Measurements from ENCODE around the gene GZF1. TPM values are rescaled to one million over a fixed set of nuclear protein-coding genes. Genes with fewer than 3 reads are reported as not detected.

Gene GZF1
- total and polyA plus RNA-seq, 4 experiments from 2014 or later, result 2.6 to 14.1 (median 8.2) TPM

DNA sequence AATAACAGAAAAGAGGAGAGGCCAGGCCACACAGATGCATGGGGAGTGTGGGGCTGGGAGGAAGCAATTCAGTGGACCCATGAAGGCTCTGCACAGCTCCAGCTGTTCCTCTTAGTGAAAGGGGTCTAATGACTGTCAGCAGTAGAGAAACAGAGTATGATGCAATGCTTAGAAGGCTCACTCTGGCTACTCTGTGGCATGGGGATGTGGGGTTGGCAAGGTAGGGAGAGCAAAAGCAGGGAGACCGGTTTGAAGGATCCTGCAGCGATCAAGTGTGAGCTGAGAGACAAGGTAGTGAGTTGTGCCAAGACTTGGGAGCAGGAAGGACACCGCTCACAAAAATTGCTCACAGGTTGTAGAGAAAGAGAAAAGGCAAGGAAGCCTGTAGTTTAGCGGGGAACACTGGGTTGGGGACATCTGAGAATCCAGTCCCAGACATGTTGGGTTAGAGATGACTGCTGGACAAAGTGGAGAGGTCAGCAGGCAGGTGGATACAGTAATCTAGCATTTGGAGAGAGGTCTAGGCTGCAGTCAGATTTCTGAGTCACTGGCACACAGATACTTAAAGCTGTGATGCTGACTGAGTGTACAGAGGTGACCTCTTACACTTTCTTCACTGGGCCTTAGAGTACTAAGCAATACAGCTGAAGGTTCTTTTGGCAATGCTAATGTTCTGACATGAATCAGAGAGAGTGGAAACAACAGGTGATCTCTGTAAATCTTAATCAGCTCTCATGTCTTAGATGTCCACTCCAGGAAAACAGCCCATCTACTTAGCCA is 32.2 kb downstream of the GZF1 start:
- Histone ChIP-seq H3K4me3 (ENCODE audit: low read length in 2 of 2) (no peak overlapping the region), H3K4me1 (ENCODE audit: insufficient read depth, low read length) (peaks cover 4% of the 10 kb centered on the region), H3K9me3 (ENCODE audit: control insufficient read depth in 1 of 2, low read length in 2 of 2) (no peaks in the 10 kb centered on the region), H3K36me3 (ENCODE audit: insufficient read depth, low read length) (peaks cover 19% of the 10 kb centered on the region), H3K27me3 (ENCODE audit: insufficient read depth, low read length) (no peaks in the 10 kb centered on the region), H3K27ac (ENCODE audit: low read depth, low read length) (no peak overlapping the region)
- H3K27ac Mint-ChIP-seq, result peak overlapping the region in 4 of 7 donors; percentile 5 to 42 (median 18)
- H3K27me3 Mint-ChIP-seq, result no peaks in the 10 kb centered on the region
- no peak for DNase-seq
- ChIA-PET POLR2A (ENCODE audit: partially characterized antibody) (no interaction called here), CTCF (ENCODE audit: partially characterized antibody) (interaction anchor here (1.0 kb wide), 1 partner anchor 45 kb away, joined by 3 read pairs; no protein-coding TSS in a partner anchor)
- intact Hi-C loops (cut with micrococcal nuclease), result no loop called here
- no peak overlapping the region for H3K4me3 Mint-ChIP-seq
- no peaks in the 10 kb centered on the region for H3K9me3 Mint-ChIP-seq
- peaks cover 43 to 55% of the 10 kb centered on the region in 2 donors for H3K36me3 Mint-ChIP-seq
- peaks cover 6 to 10% (median 8%) of the 10 kb centered on the region in 4 donors for H3K4me1 Mint-ChIP-seq

DNA sequence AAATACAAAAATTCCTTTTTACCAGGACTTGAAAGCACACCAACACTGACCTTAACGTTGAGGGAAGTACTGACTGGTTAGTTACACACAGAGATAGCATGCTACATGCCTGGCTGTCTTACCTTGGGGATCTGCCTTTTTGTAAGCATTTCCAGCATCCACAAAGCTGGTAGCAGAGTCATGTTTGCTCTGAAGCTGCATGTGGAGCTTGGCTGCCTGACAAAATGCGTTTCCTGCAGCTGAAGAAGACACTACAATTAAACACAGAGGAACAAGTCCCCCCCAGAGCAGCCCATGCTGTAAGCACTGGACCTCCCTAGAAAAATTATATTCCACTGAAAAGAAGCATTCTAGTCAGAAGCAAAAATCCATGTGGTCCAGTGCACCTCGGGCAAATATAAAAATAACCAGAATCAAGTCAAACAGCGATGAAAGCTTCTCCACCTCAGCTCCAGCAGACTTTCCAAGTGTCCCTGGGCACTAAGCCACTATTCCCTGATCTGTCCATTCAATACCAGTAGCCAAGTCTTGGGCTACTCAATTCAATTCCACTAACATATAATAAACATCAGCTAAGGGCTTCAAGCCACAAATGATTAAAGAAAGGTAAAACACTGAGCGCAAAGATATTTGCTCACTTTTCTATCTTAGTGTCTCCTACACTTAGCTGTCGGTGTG is 35.1 kb downstream of the GZF1 start:
- peak overlapping the region in 1 of 7 donors; percentile 29 for H3K27ac Mint-ChIP-seq
- H3K36me3 Mint-ChIP-seq, result peaks cover 35 to 58% of the 10 kb centered on the region in 2 donors
- CTCF ChIA-PET (ENCODE audit: partially characterized antibody), result no interaction called here
- H3K36me3 ChIP-seq (ENCODE audit: insufficient read depth, low read length), result peaks cover 19% of the 10 kb centered on the region
- H3K27me3 Mint-ChIP-seq, result no peaks in the 10 kb centered on the region
- H3K4me1 Mint-ChIP-seq, result peaks cover 8 to 26% (median 16%) of the 10 kb centered on the region in 4 donors
- H3K4me3 Mint-ChIP-seq, result no peak overlapping the region
- no peaks in the 10 kb centered on the region for H3K9me3 ChIP-seq (ENCODE audit: control insufficient read depth in 1 of 2, low read length in 2 of 2)
- no peak for DNase-seq
- no peak overlapping the region for H3K27ac ChIP-seq (ENCODE audit: low read depth, low read length)
- no peaks in the 10 kb centered on the region for H3K27me3 ChIP-seq (ENCODE audit: insufficient read depth, low read length)
- no peak overlapping the region for H3K4me3 ChIP-seq (ENCODE audit: low read length in 2 of 2)
- intact Hi-C loops (cut with micrococcal nuclease), result no loop called here
- POLR2A ChIA-PET (ENCODE audit: partially characterized antibody), result no interaction called here
- no peaks in the 10 kb centered on the region for H3K9me3 Mint-ChIP-seq
- H3K4me1 ChIP-seq (ENCODE audit: insufficient read depth, low read length), result peaks cover 14% of the 10 kb centered on the region

DNA sequence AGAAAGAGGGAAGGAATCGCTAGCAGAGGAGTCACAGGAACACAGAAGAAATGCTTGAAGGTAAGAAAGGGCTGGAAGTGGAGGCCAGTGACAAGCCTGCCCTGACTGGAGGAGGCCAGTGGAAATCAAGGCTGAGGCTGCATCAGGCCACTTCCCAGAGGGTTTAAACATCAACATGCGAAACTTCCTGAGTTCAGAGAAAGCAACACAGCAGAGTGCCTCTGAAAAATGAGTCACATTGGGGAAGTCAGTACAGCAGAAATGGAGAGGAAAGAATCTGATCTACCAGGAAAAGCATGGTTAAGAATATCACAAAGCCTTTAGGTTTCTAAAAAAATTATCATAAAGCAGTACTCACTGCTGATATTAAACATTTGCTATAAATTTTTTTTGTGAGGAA is 36.0 kb downstream of the GZF1 start:
- peak overlapping the region in 3 of 7 donors; percentile 65 to 82 (median 67) for H3K27ac Mint-ChIP-seq
- peaks cover 8 to 26% (median 17%) of the 10 kb centered on the region in 4 donors for H3K4me1 Mint-ChIP-seq
- no peaks in the 10 kb centered on the region for H3K27me3 Mint-ChIP-seq
- Histone ChIP-seq H3K27ac (ENCODE audit: low read depth, low read length) (no peak overlapping the region), H3K36me3 (ENCODE audit: insufficient read depth, low read length) (peaks cover 19% of the 10 kb centered on the region), H3K4me1 (ENCODE audit: insufficient read depth, low read length) (peaks cover 14% of the 10 kb centered on the region), H3K9me3 (ENCODE audit: control insufficient read depth in 1 of 2, low read length in 2 of 2) (no peaks in the 10 kb centered on the region), H3K27me3 (ENCODE audit: insufficient read depth, low read length) (no peaks in the 10 kb centered on the region), H3K4me3 (ENCODE audit: low read length in 2 of 2) (no peak overlapping the region)
- intact Hi-C loops (cut with micrococcal nuclease), result no loop called here
- CTCF ChIA-PET (ENCODE audit: partially characterized antibody), result no interaction called here
- POLR2A ChIA-PET (ENCODE audit: partially characterized antibody), result no interaction called here
- no peak for DNase-seq
- H3K9me3 Mint-ChIP-seq, result no peaks in the 10 kb centered on the region
- no peak overlapping the region for H3K4me3 Mint-ChIP-seq
- peaks cover 37 to 59% of the 10 kb centered on the region in 2 donors for H3K36me3 Mint-ChIP-seq

DNA sequence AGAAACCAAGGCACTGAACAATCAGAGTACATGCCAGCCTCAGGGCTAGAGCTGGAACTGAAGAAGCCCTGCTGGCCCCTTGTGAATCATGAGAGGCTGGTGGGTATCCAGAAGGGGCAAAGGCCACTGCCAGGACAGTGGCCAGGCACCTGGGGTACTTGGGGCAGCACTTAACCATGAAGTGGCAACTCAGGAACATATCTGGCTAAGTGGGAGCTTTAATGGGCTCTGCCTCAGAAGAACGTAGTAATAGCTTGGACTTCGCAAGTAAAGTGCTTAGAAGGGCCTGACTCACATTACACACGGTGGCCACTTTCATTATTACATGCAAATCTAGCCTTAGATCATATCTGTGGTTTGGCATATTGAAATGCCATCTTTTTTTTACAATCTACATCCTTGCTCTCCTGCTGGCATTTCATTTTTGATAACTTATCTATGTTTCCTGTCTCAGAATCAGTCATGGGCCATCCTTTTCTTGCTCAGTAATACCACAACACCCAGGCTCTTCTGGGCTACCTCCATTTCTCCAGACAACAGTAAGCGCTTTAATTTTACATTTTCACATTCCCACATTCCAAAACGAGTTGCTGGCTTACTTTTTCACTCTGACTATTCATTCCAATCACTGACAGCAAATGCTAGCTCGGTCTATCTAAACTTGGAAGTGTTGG is 37.7 kb downstream of the GZF1 start:
- no peaks in the 10 kb centered on the region for H3K27me3 Mint-ChIP-seq
- ChIA-PET POLR2A (ENCODE audit: partially characterized antibody) (no interaction called here), CTCF (ENCODE audit: partially characterized antibody) (interaction anchor here (0.6 kb wide), 1 partner anchor 17 kb away, joined by 3 read pairs; no protein-coding TSS in a partner anchor)
- H3K27me3 ChIP-seq (ENCODE audit: insufficient read depth, low read length), result no peaks in the 10 kb centered on the region
- H3K27ac ChIP-seq (ENCODE audit: low read depth, low read length), result no peak overlapping the region
- peaks cover 22 to 41% of the 10 kb centered on the region in 2 donors for H3K36me3 Mint-ChIP-seq
- no peak for DNase-seq
- peaks cover 14% of the 10 kb centered on the region for H3K4me1 ChIP-seq (ENCODE audit: insufficient read depth, low read length)
- H3K27ac Mint-ChIP-seq, result peak overlapping the region in 4 of 7 donors; percentile 17 to 62 (median 50)
- H3K4me3 ChIP-seq (ENCODE audit: low read length in 2 of 2), result no peak overlapping the region
- H3K4me3 Mint-ChIP-seq, result no peak overlapping the region
- H3K9me3 Mint-ChIP-seq, result no peaks in the 10 kb centered on the region
- peaks cover 5% of the 10 kb centered on the region for H3K36me3 ChIP-seq (ENCODE audit: insufficient read depth, low read length)
- intact Hi-C loops (cut with micrococcal nuclease), result no loop called here
- H3K9me3 ChIP-seq (ENCODE audit: control insufficient read depth in 1 of 2, low read length in 2 of 2), result no peaks in the 10 kb centered on the region
- peaks cover 9 to 26% (median 15%) of the 10 kb centered on the region in 4 donors for H3K4me1 Mint-ChIP-seq

DNA sequence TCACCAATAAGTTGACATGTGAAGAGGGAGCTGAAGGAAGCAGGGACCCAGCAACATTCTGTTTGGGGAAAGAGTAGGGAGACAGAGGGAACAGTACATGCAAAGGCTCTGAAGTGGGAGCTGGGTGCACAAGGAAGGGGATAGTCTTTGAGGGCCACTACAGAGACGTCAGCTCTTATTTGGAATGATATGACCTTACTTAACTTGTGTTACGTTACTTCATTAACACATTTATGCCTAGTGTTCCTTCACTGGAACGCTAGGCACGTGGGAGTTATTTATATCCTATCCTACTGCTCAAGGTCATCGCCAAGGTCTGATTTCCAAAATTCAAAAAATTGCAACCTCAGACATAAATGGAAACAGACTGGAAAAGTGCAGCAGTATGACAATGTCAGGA is 39.1 kb downstream of the GZF1 start:
- no peaks in the 10 kb centered on the region for H3K9me3 Mint-ChIP-seq
- POLR2A ChIA-PET (ENCODE audit: partially characterized antibody), result no interaction called here

DNA sequence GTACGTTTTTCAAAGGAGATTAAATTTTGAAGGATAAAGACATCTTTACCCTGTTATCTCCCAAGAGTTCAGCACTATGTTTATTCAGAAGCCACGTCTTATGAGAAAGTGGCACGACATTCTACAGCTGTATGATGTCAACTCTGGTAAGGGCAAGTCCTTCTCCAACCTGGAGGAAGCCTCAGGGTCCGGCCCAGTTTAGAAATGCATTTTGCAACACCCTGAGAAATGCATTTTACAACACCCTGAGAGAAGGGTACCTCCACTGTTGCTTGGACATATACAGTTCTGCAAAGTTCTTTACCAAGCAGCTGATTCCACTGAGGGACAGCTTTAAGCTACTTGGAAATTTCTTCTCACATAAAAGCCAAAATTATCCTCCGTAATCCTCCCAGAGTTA is 41.8 kb downstream of the GZF1 start:
- no peak overlapping the region for H3K4me3 Mint-ChIP-seq
- intact Hi-C loops (cut with micrococcal nuclease), result no loop called here
- H3K9me3 Mint-ChIP-seq, result no peaks in the 10 kb centered on the region
- POLR2A ChIA-PET (ENCODE audit: partially characterized antibody), result no interaction called here
- no peak overlapping the region for H3K4me3 ChIP-seq (ENCODE audit: low read length in 2 of 2)
- no peak overlapping the region for H3K27ac ChIP-seq (ENCODE audit: low read depth, low read length)
- H3K9me3 ChIP-seq (ENCODE audit: control insufficient read depth in 1 of 2, low read length in 2 of 2), result no peaks in the 10 kb centered on the region
- peaks cover 16 to 37% (median 23%) of the 10 kb centered on the region in 4 donors for H3K4me1 Mint-ChIP-seq
- H3K27me3 Mint-ChIP-seq, result no peaks in the 10 kb centered on the region
- peaks cover 27% of the 10 kb centered on the region for H3K4me1 ChIP-seq (ENCODE audit: insufficient read depth, low read length)
- H3K27ac Mint-ChIP-seq, result no peak overlapping the region
- H3K36me3 Mint-ChIP-seq, result peaks cover 13 to 23% of the 10 kb centered on the region in 2 donors
- CTCF ChIA-PET (ENCODE audit: partially characterized antibody), result interaction anchor here (0.6 to 1.3 kb wide), 2 partner anchors 38 to 1284 kb away, joined by 5 to 6 read pairs; no protein-coding TSS in a partner anchor
- no peaks in the 10 kb centered on the region for H3K27me3 ChIP-seq (ENCODE audit: insufficient read depth, low read length)
- no peak for DNase-seq
- H3K36me3 ChIP-seq (ENCODE audit: insufficient read depth, low read length), result no peaks in the 10 kb centered on the region

More for the DNA sequence above, 39.1 kb downstream of the GZF1 start:
- Mint-ChIP-seq H3K27me3 (no peaks in the 10 kb centered on the region), H3K36me3 (peaks cover 18 to 35% of the 10 kb centered on the region in 2 donors), H3K27ac (no peak overlapping the region), H3K4me3 (no peak overlapping the region), H3K4me1 (peaks cover 10 to 26% (median 17%) of the 10 kb centered on the region in 4 donors)
- intact Hi-C loops (cut with micrococcal nuclease), result no loop called here
- no peak overlapping the region for H3K4me3 ChIP-seq (ENCODE audit: low read length in 2 of 2)
- H3K36me3 ChIP-seq (ENCODE audit: insufficient read depth, low read length), result no peaks in the 10 kb centered on the region
- no peaks in the 10 kb centered on the region for H3K9me3 ChIP-seq (ENCODE audit: control insufficient read depth in 1 of 2, low read length in 2 of 2)
- DNase-seq, result no peak
- no peak overlapping the region for H3K27ac ChIP-seq (ENCODE audit: low read depth, low read length)
- H3K4me1 ChIP-seq (ENCODE audit: insufficient read depth, low read length), result peaks cover 14% of the 10 kb centered on the region
- CTCF ChIA-PET (ENCODE audit: partially characterized antibody), result interaction anchor here (1.2 to 1.6 kb wide), 2 partner anchors 43 to 51 kb away, joined by 3 to 4 read pairs; no protein-coding TSS in a partner anchor
- H3K27me3 ChIP-seq (ENCODE audit: insufficient read depth, low read length), result no peaks in the 10 kb centered on the region

DNA sequence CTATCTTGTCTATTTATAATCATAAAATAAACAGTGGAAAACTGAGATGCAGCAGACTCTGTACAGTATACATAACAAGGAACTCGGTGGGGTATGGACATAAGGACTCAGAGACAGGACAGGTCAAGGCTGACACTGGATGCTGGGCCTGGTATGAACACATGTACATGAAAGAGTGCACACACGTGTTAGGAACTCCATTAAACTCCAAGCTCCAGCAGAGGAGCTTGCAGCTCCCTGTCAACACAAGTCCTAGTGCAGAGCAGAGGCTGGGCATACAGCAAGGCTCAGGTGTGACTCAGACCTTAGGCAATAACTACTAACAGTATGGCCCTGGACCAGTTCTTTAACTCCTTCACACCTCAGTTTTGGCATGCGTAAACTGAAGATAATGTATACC is 42.2 kb downstream of the GZF1 start:
- ChIA-PET CTCF (ENCODE audit: partially characterized antibody) (interaction anchor here (1.3 to 2.6 kb wide), 2 partner anchors 17 to 38 kb away, joined by 5 to 10 read pairs; partner anchors contain the start of gene NAPB), POLR2A (ENCODE audit: partially characterized antibody) (no interaction called here)
- no peaks in the 10 kb centered on the region for H3K27me3 ChIP-seq (ENCODE audit: insufficient read depth, low read length)
- Mint-ChIP-seq H3K4me3 (no peak overlapping the region), H3K27ac (no peak overlapping the region), H3K4me1 (peaks cover 16 to 33% (median 25%) of the 10 kb centered on the region in 4 donors), H3K27me3 (no peaks in the 10 kb centered on the region), H3K9me3 (no peaks in the 10 kb centered on the region), H3K36me3 (peaks cover 13 to 19% of the 10 kb centered on the region in 2 donors)
- no peak for DNase-seq
- peaks cover 23% of the 10 kb centered on the region for H3K4me1 ChIP-seq (ENCODE audit: insufficient read depth, low read length)
- H3K27ac ChIP-seq (ENCODE audit: low read depth, low read length), result no peak overlapping the region
- H3K4me3 ChIP-seq (ENCODE audit: low read length in 2 of 2), result no peak overlapping the region
- no peaks in the 10 kb centered on the region for H3K9me3 ChIP-seq (ENCODE audit: control insufficient read depth in 1 of 2, low read length in 2 of 2)
- intact Hi-C loops (cut with micrococcal nuclease), result no loop called here
- H3K36me3 ChIP-seq (ENCODE audit: insufficient read depth, low read length), result no peaks in the 10 kb centered on the region

Measured in CD4-positive, alpha-beta memory T cell (primary cell).